Cardiac fibroblast (primary cell): ENCODE results near the gene PLEKHG1.

Experiments
- DNase-seq, 2 donors: peaks; one replicate each; pipeline versions ENCODE4 v3.0.0 to v3.0.0-alpha.2; 2010; ENCODE audit warnings: low read depth in 2 of 2
- H3K4me3 ChIP-seq, 2 donors: replicated peaks in 1 of 2; 1 replicate in 1 of 2; 2 replicates in 1 of 2; pipeline ENCODE4 v1.5.1; 2011; ENCODE audit warnings: low read depth in 2 of 2, low read length in 2 of 2, mild to moderate bottlenecking in 2 of 2, moderate library complexity in 1 of 2
- CTCF ChIP-seq: IDR thresholded peaks from one replicate; pipeline ENCODE4 v1.5.1; 2011; ENCODE audit warnings: low read depth, mild to moderate bottlenecking, low read length, inconsistent platforms

The PLEKHG1 gene

GRCh38 chr6:150566486-150566885, 33.2 kb upstream of the PLEKHG1 start:
- DNase-seq, result no peak
- TF ChIP-seq CTCF, result no peak
- H3K4me3 ChIP-seq, result no peak overlapping the region

GRCh38 chr6:150567380-150567779, 32.3 kb upstream of the PLEKHG1 start:
- no peak for TF ChIP-seq CTCF
- no peak overlapping the region for H3K4me3 ChIP-seq
- DNase-seq, result peak in 1 of 2 donors; percentile 7

GRCh38 chr6:150567823-150568383, 31.8 kb upstream of the PLEKHG1 start:
- no peak for DNase-seq
- no peak overlapping the region for H3K4me3 ChIP-seq
- TF ChIP-seq CTCF, result no peak

GRCh38 chr6:150568560-150568959, 31.1 kb upstream of the PLEKHG1 start:
- no peak for DNase-seq
- TF ChIP-seq CTCF, result no peak
- no peak overlapping the region for H3K4me3 ChIP-seq

GRCh38 chr6:150569161-150569560, 30.5 kb upstream of the PLEKHG1 start:
- no peak overlapping the region for H3K4me3 ChIP-seq
- no peak for TF ChIP-seq CTCF
- DNase-seq, result no peak

- no peak for TF ChIP-seq CTCF
- no peak for DNase-seq
- H3K4me3 ChIP-seq, result no peak overlapping the region
Measured at GRCh38 chr6:150573041-150573681, 26.5 kb upstream of the PLEKHG1 start.

- H3K4me3 ChIP-seq, result no peak overlapping the region
- TF ChIP-seq CTCF, result no peak
- no peak for DNase-seq
Measured at GRCh38 chr6:150575836-150576235, 23.8 kb upstream of the PLEKHG1 start.
